ENCODE results near the gene SIRT3.

- TF ChIP-seq CTCF (IDR thresholded peaks at IDR 0.05) = no peak
- no peak for TF ChIP-seq POLR2A (IDR thresholded peaks at IDR 0.05)
These were observed 16.5 kb upstream of the SIRT3 start for GRCh38 chr11:252666-253065.

Measured in transverse colon (tissue), 3 donors.